Keratinocyte (primary cell): ENCODE data around the gene TMC7. TPM values are rescaled to one million over a fixed set of nuclear protein-coding genes. Genes with fewer than 3 reads are reported as not detected.

Source experiments
- DNase-seq: peaks from one replicate; pipeline ENCODE4 v3.0.0-alpha.2; 2011; ENCODE audit warnings: low read depth, missing footprints, low spot score
- FAIRE-seq: peaks from 2 replicates; lab custom pipeline; 2011; peaks lifted over from hg19 to GRCh38; lab: Jason Lieb, UNC
- H2AFZ ChIP-seq: 2 replicates; pipeline ENCODE4 v1.6.0; 2012; ENCODE audit warnings: low read length, control low read depth, inconsistent platforms; ENCODE audit not compliant: control insufficient read depth
- H3K27ac ChIP-seq: 2 replicates; pipeline ENCODE4 v1.5.1; 2011; ENCODE audit warnings: low read length; ENCODE audit not compliant: control insufficient read depth, insufficient read depth
- H3K27me3 ChIP-seq: 3 replicates; pipeline ENCODE4 v1.6.0; 2011; ENCODE audit warnings: low read length; ENCODE audit not compliant: control insufficient read depth, insufficient read depth; ENCODE audit errors: extremely low read depth
- H3K36me3 ChIP-seq, 2 experiments: 2 replicates in 1 of 2; 3 replicates in 1 of 2; pipeline ENCODE4 v1.5.1; 2011; ENCODE audit warnings: low read length in 2 of 2, mild to moderate bottlenecking in 1 of 2; ENCODE audit not compliant: control insufficient read depth in 2 of 2, insufficient read depth in 2 of 2; ENCODE audit errors: extremely low read depth in 1 of 2
- H3K4me1 ChIP-seq: 3 replicates; pipeline ENCODE4 v1.5.1; 2011; ENCODE audit warnings: low read length; ENCODE audit not compliant: control insufficient read depth, insufficient read depth; ENCODE audit errors: extremely low read depth
- H3K4me2 ChIP-seq: 3 replicates; pipeline ENCODE4 v1.6.0; 2011; ENCODE audit warnings: low read depth, low read length; ENCODE audit not compliant: control insufficient read depth, insufficient read depth; ENCODE audit errors: extremely low read depth
- H3K4me3 ChIP-seq, 3 experiments: fragments of 200-600 bp in 1 of 3; sonication (generic) in 1 of 3; 2 replicates in 2 of 3; 3 replicates in 1 of 3; pipeline ENCODE4 v1.5.1; 2011 to 2016; ENCODE audit warnings: low read length in 3 of 3, mild to moderate bottlenecking in 3 of 3, control low read depth in 2 of 3, inconsistent platforms in 1 of 3, low read depth in 1 of 3, mixed read lengths in 1 of 3, mixed run types in 1 of 3, moderate library complexity in 1 of 3; ENCODE audit not compliant: control insufficient read depth in 2 of 3, insufficient read depth in 2 of 3; ENCODE audit errors: extremely low read depth in 1 of 3
- H3K79me2 ChIP-seq: 2 replicates; pipeline ENCODE4 v1.6.0; 2012; ENCODE audit warnings: low read length; ENCODE audit not compliant: control insufficient read depth, insufficient read depth
- H3K9ac ChIP-seq: 3 replicates; pipeline ENCODE4 v1.6.0; 2011; ENCODE audit warnings: low read length; ENCODE audit not compliant: control insufficient read depth, insufficient read depth; ENCODE audit errors: extremely low read depth
- H3K9me1 ChIP-seq: 3 replicates; pipeline ENCODE4 v1.6.0; 2011; ENCODE audit warnings: low read length; ENCODE audit not compliant: control insufficient read depth, insufficient read depth; ENCODE audit errors: extremely low read depth
- H3K9me3 ChIP-seq: 2 replicates; pipeline ENCODE4 v1.5.1; 2012; ENCODE audit warnings: low read depth, low read length; ENCODE audit not compliant: control insufficient read depth
- H4K20me1 ChIP-seq: 3 replicates; pipeline ENCODE4 v1.6.0; 2011; ENCODE audit warnings: low read length; ENCODE audit not compliant: control insufficient read depth, insufficient read depth; ENCODE audit errors: extremely low read depth
- EZH2 ChIP-seq: IDR thresholded peaks from one replicate; pipeline ENCODE4 v1.6.1; 2012; ENCODE audit warnings: inconsistent platforms, mild to moderate bottlenecking, low read length, moderate library complexity
- dilution Hi-C: fragments of 300-500 bp; cut with MboI; formaldehyde crosslinking; loops from one replicate; pipeline ENCODE4 v1.7.0; 2020; ENCODE audit warnings: low sequenced_read_pairs; ENCODE audit not compliant: extremely low pct_ligation_motif_present
- polyA plus RNA-seq, 5 experiments: library from polyadenylated mRNA; depleted of rRNA in 3 of 5; stranded (reverse) in 3 of 5; stranded (forward) in 1 of 5; unstranded in 1 of 5; fragments of >200 nt; gene quantifications; 1 replicate in 1 of 5; 2 replicates in 3 of 5; 3 replicates in 1 of 5; pipeline versions ENCODE4 v1.2.1 to v1.2.3, GENCODE V29; 2011 to 2012; ENCODE audit warnings: missing spikeins in 2 of 5, low read depth in 1 of 5, low replicate concordance in 1 of 5
- TF ChIP-seq, protein P1 (sequence below), 3 experiments: IDR thresholded peaks in 1 of 3; conservative IDR thresholded peaks in 1 of 3; optimal IDR thresholded peaks in 1 of 3; 2 replicates in 2 of 3; 3 replicates in 1 of 3; pipeline versions ENCODE3 to v1.5.1; 2011; ENCODE audit warnings: low read length in 3 of 3, mild to moderate bottlenecking in 3 of 3, moderate library complexity in 2 of 3, control low read depth in 1 of 3, inconsistent platforms in 1 of 3; ENCODE audit not compliant: insufficient read depth in 2 of 3; ENCODE audit errors: extremely low read depth in 1 of 3

TMC7 gene
- polyA plus RNA-seq, 1 donor (not counting 4 experiments of a cell fraction or from before 2014, with no cell fraction given): 8.5 TPM

DNA sequence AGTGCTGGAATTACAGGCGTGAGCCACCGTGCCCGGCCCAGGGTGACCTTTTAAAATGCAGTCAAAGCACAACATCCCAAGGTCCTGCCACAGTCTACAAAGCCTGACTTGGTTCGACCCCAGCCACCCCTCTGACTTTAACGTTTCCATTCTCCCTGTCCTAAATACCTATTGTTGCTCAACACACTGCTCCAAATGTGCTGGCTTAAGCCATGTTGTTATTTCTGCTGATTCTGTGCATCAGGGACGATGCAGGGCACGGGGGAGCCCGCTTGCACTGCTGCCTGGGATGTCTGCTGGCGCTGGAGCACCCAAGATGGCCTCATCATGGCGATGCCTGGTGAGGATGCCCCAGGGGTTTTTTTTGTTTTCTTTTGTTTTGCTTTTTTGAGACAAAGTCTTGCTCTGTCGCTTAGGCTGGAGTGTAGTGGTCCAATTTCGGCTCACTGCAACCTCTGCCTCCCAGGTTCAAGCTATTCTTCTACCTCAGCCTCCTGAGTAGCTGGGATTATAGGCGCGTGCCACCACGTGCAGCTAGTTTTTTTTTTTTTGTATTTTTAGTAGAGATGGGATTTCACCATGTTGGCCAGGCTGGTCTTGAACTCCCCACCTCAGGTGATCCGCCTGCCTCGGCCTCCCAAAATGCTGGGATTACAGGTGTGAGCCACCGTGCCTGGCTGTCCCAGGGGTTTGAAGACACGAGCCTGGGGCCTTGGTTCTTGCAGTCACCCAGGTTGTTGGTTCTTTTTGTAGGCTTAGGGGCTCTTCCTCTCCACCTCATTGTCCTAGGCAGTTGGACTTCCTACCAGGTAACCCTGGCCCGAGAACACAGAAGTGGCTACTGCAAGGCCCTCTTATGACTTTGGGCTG is 22.9 kb downstream of the TMC7 start:
- Histone ChIP-seq H3K9ac (peak overlapping the region; percentile 62), H3K27me3 (no peaks in the 10 kb centered on the region), H3K9me1 (no peaks in the 10 kb centered on the region), H3K36me3 (peaks cover 3 to 19% of the 10 kb centered on the region in 2 experiments), H3K4me3 (no peak overlapping the region), H3K9me3 (no peaks in the 10 kb centered on the region), H3K4me2 (no peak overlapping the region), H3K79me2 (peaks cover 3% of the 10 kb centered on the region), H3K4me1 (peaks cover 48% of the 10 kb centered on the region), H2AFZ (no peak overlapping the region), H3K27ac (peak overlapping the region; percentile 91), H4K20me1 (no peaks in the 10 kb centered on the region)
- TF ChIP-seq, protein P1, sequence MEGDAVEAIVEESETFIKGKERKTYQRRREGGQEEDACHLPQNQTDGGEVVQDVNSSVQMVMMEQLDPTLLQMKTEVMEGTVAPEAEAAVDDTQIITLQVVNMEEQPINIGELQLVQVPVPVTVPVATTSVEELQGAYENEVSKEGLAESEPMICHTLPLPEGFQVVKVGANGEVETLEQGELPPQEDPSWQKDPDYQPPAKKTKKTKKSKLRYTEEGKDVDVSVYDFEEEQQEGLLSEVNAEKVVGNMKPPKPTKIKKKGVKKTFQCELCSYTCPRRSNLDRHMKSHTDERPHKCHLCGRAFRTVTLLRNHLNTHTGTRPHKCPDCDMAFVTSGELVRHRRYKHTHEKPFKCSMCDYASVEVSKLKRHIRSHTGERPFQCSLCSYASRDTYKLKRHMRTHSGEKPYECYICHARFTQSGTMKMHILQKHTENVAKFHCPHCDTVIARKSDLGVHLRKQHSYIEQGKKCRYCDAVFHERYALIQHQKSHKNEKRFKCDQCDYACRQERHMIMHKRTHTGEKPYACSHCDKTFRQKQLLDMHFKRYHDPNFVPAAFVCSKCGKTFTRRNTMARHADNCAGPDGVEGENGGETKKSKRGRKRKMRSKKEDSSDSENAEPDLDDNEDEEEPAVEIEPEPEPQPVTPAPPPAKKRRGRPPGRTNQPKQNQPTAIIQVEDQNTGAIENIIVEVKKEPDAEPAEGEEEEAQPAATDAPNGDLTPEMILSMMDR (optimal IDR thresholded peaks at IDR 0.05 in 1 of 3, IDR thresholded peaks at IDR 0.05 in 1 of 3, conservative IDR thresholded peaks at IDR 0.05 in 1 of 3; ENCODE audit: extremely low read depth in 1 of 3, insufficient read depth in 2 of 3, low read length in 3 of 3): no peak
- TF ChIP-seq EZH2: no peak
- dilution Hi-C loops: no loop called here
- no peak for DNase-seq
- no peak for FAIRE-seq

DNA sequence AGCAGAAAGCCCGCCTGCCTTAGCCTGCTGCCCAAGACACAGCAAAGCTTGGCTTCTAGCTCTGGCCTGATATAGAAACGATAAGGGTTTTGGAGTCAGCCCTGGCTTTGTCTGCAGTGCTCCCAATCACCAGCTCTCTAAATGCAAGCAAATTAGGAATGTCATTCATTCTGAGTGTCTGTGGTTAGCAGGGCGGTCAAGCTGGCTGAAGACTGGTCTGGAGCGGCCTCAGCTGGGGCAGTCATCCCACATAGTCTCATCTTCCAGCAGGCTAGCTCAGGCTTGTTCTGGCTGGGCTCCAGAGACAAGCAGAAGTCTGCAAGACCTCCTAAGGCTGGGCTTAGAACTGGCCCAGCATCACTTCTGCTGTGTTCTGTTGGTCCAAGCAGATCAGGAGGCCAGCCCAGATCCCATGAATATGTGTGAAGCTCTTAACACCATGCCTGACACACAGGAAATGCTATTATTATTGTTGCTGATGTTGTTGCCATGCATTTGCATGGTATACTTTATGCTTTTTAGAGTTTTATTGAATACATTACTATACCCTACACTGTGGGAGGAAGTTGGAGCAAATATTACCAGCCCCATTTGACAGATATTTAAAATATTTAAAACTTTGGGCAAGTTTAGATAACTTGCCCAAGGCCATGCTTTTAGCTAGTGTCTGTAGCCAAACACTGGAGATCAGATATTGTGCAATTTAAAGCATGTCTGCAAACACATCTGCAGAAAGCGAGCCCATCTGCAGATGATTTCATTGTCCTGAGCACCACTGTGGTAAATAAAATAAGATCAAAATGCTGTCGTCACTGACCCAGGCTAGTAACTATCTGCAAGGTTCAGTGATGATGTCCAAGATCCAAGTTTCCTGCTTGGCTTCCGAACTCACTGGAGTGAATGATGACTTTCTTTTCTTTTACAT is 24.8 kb downstream of the TMC7 start:
- Histone ChIP-seq H4K20me1 (no peaks in the 10 kb centered on the region), H3K27me3 (no peaks in the 10 kb centered on the region), H2AFZ (no peak overlapping the region), H3K79me2 (peaks cover 3% of the 10 kb centered on the region), H3K4me3 (no peak overlapping the region), H3K9me1 (no peaks in the 10 kb centered on the region), H3K36me3 (peaks cover 3 to 16% of the 10 kb centered on the region in 2 experiments), H3K9me3 (no peaks in the 10 kb centered on the region), H3K9ac (peak overlapping the region; percentile 13), H3K27ac (peak overlapping the region; percentile 38), H3K4me1 (peaks cover 38% of the 10 kb centered on the region), H3K4me2 (peak overlapping the region; percentile 42)
- peak; percentile 44 for FAIRE-seq
- no peak for DNase-seq
- dilution Hi-C loops: no loop called here
- TF ChIP-seq, protein P1 (optimal IDR thresholded peaks at IDR 0.05 in 1 of 3, IDR thresholded peaks at IDR 0.05 in 1 of 3, conservative IDR thresholded peaks at IDR 0.05 in 1 of 3; ENCODE audit: extremely low read depth in 1 of 3, insufficient read depth in 2 of 3, low read length in 3 of 3): peak in 1 of 3 experiments; percentile 27
- TF ChIP-seq EZH2: no peak
